ENCODE measurements around the gene CRKL. TPM values are rescaled to one million over a fixed set of nuclear protein-coding genes. Genes with fewer than 3 reads are reported as not detected.
A peak's percentile ranks its signal among the peaks of the same experiment; 100 is the strongest.

Gene CRKL
- total RNA-seq, 1 experiment from 2014 or later, result 106 TPM

DNA sequence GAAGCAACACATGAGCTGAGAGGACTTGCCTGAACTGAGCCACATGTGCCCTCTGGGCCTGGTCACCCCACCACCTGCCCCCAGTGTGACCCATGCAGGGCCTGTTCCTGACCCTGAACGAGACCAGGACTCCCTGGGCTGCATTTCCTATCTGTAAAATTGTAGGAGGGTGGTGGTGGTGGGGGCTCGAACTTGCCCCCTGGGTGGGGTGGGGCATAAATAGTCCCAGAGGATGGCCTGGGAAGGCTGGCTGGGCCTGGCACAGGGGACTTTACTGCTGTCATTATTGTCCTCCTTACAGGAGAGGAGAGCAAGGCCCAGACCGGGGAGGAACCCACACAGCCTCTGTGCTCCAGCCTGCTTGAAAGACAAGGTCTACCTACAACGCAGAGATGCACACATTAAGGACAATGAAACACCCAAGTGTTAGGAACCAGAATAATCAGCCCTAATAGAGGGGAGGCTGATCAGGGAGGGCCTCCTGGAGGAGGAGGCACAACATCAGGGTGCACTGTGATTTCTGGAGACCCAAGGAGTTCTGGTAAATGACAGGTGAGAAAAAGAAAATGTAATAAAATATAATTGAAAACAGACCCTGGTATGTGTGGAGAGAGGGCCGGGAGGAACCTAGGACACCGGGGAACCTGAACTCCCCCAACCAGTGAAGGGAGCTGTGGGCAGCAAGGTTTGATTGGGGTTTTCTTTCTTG, 47.0 kb downstream of the CRKL start:
- no peaks in the 10 kb centered on the region for H3K9me3 ChIP-seq (ENCODE audit: control insufficient read depth, low read depth, low read length)
- H3K4me3 Mint-ChIP-seq, result peak overlapping the region; percentile 53 to 84
- no peak overlapping the region; a peak in 1 of 7 replicates for H3K27ac Mint-ChIP-seq
- H3K56ac ChIP-seq (ENCODE audit: insufficient read length, low read depth, low read length), result no peak overlapping the region
- no peaks in the 10 kb centered on the region for H3K9me3 Mint-ChIP-seq
- no peak for DNase-seq
- no peak overlapping the region for H4K5ac ChIP-seq (ENCODE audit: insufficient read length, low read depth, low read length)
- TF ChIP-seq, protein P1, sequence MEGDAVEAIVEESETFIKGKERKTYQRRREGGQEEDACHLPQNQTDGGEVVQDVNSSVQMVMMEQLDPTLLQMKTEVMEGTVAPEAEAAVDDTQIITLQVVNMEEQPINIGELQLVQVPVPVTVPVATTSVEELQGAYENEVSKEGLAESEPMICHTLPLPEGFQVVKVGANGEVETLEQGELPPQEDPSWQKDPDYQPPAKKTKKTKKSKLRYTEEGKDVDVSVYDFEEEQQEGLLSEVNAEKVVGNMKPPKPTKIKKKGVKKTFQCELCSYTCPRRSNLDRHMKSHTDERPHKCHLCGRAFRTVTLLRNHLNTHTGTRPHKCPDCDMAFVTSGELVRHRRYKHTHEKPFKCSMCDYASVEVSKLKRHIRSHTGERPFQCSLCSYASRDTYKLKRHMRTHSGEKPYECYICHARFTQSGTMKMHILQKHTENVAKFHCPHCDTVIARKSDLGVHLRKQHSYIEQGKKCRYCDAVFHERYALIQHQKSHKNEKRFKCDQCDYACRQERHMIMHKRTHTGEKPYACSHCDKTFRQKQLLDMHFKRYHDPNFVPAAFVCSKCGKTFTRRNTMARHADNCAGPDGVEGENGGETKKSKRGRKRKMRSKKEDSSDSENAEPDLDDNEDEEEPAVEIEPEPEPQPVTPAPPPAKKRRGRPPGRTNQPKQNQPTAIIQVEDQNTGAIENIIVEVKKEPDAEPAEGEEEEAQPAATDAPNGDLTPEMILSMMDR (conservative IDR thresholded peaks at IDR 0.05), result no peak
- no peaks in the 10 kb centered on the region for H3K36me3 Mint-ChIP-seq (ENCODE audit: insufficient read depth in 1 of 3, low read depth in 3 of 3)
- H3K14ac ChIP-seq (ENCODE audit: insufficient read depth, low read length), result no peak overlapping the region
- no peak overlapping the region for H2BK12ac ChIP-seq (ENCODE audit: insufficient read length, low read depth, low read length)
- no peak overlapping the region for H3K9ac ChIP-seq (ENCODE audit: extremely low read depth, insufficient read length, low read length)
- H3T11ph ChIP-seq (ENCODE audit: low read length), result no peak overlapping the region
- peaks cover 18 to 23% of the 10 kb centered on the region in 2 experiments for H3K4me1 Mint-ChIP-seq
- no peak overlapping the region for H3K27ac ChIP-seq (ENCODE audit: insufficient read length, low read depth, low read length)
- H4K8ac ChIP-seq (replicated peaks; ENCODE audit: insufficient read length, low read depth, low read length), result no peak overlapping the region
- H3K23me2 ChIP-seq (ENCODE audit: insufficient read length, low read depth, low read length, poor library complexity, severe bottlenecking), result no peaks in the 10 kb centered on the region
- H3K4me1 ChIP-seq (ENCODE audit: insufficient read depth, low read length), result no peaks in the 10 kb centered on the region; the same call in 1 of the 2 replicates
- no peak overlapping the region for H3K23ac ChIP-seq (ENCODE audit: insufficient read length, low read depth, low read length)
- no peak overlapping the region for H2BK15ac ChIP-seq (ENCODE audit: low read depth, low read length)
- peak overlapping the region; percentile 9 for H3K4me2 ChIP-seq (ENCODE audit: insufficient read depth, insufficient read length, low read length)
- H2BK20ac ChIP-seq (ENCODE audit: low read depth, low read length, poor library complexity, severe bottlenecking), result no peak overlapping the region
- no peaks in the 10 kb centered on the region for H4K20me1 ChIP-seq (ENCODE audit: control insufficient read depth, insufficient read depth, insufficient read length)
- no peak overlapping the region for H2BK5ac ChIP-seq (ENCODE audit: insufficient read length, low read length)
- WGBS (ENCODE audit: extremely low coverage, insufficient read length, low lambda C conversion rate), result no CpG with 5 or more reads among the region's 6 CpGs
- no peaks in the 10 kb centered on the region for H3K79me2 ChIP-seq (ENCODE audit: insufficient read depth, low read length)
- H2BK120ac ChIP-seq (ENCODE audit: low read depth, low read length, poor library complexity, severe bottlenecking), result no peak overlapping the region
- H4K91ac ChIP-seq (ENCODE audit: insufficient read length, low read depth, low read length), result no peak overlapping the region
- no peak overlapping the region for H2AK5ac ChIP-seq (ENCODE audit: insufficient read length, low read length)
- no peak overlapping the region for H2AFZ ChIP-seq (ENCODE audit: low read length)
- no peak overlapping the region for H3K4ac ChIP-seq (ENCODE audit: low read depth, low read length)
- no peaks in the 10 kb centered on the region for H3K79me1 ChIP-seq (ENCODE audit: insufficient read depth, low read depth, low read length, poor library complexity, severe bottlenecking)
- H3K27me3 Mint-ChIP-seq (ENCODE audit: low read depth), result peaks cover 79% of the 10 kb centered on the region
- H3K18ac ChIP-seq (ENCODE audit: insufficient read length, low read depth, low read length), result no peak overlapping the region
- H3K27me3 ChIP-seq (ENCODE audit: insufficient read depth, low read length), result peaks cover 31% of the 10 kb centered on the region; the same call in 1 of the 2 replicates
